HCT116 (cell line): ENCODE results near the gene GOLM1. TPM values are rescaled to one million over a fixed set of nuclear protein-coding genes. Genes with fewer than 3 reads are reported as not detected.

Experiments used
- ATAC-seq: fragments of 200-7000 bp; cut with Tn5 transposase; 2 replicates; pipeline ENCODE4 v1.9.1; 2020; ENCODE audit warnings: mild to moderate bottlenecking, moderate library complexity
- BruUV-seq: library from RNA; stranded (reverse); fragments of 400-500 nt; replicated peaks from 2 replicates; lab custom pipeline; 2021; lab: Mats Ljungman, UMichigan
- CTCF ChIA-PET: fragments of 300-600 bp; sonication (Branson Sonifier 250); formaldehyde crosslinking; loops from one replicate; lab custom pipeline; 2021; ENCODE audit warnings: antibody characterized with exemption; lab: Charles Lee
- POLR2A ChIA-PET: fragments of 300-600, 350-600 bp; sonication (Branson Sonifier 250); formaldehyde crosslinking; loops from one replicate; lab custom pipeline; 2021; ENCODE audit warnings: antibody characterized with exemption; lab: Charles Lee
- RAD21 ChIA-PET, 2 experiments: fragments of 300-600 bp; sonication (Branson Sonifier 250); formaldehyde crosslinking; loops; one replicate each; lab custom pipeline; 2023; ENCODE audit warnings: low total read pairs in 2 of 2; ENCODE audit not compliant: uncharacterized antibody in 2 of 2, unreplicated experiment in 2 of 2, low non-redundant PET in 1 of 2; lab: Charles Lee
- DNase-seq: peaks from one replicate; pipeline ENCODE4 v3.0.0-alpha.2; 2010; ENCODE audit warnings: low read depth, low spot score
- H2AFZ ChIP-seq: fragments of 200-600 bp; shearing (Covaris generic), sonication (generic); 2 replicates; pipeline ENCODE4 v1.6.1; 2017; ENCODE audit warnings: low read depth, mixed run types, mixed read lengths, antibody characterized with exemption, low read length; ENCODE audit not compliant: poor library complexity, severe bottlenecking
- H3K27ac ChIP-seq: 2 replicates; pipeline ENCODE4 v1.5.1; 2012; ENCODE audit warnings: low read depth, low read length
- H3K27me3 ChIP-seq: fragments of 200-600 bp; sonication (generic); 2 replicates; pipeline ENCODE4 v1.6.1; 2016; ENCODE audit warnings: mixed run types, low read length, mixed read lengths; ENCODE audit not compliant: insufficient read depth
- H3K36me3 ChIP-seq, 2 experiments: fragments of 200-500 bp in 1 of 2; fragments of 200-600 bp in 1 of 2; sonication (Bioruptor generic) in 1 of 2; sonication (generic) in 1 of 2; 2 replicates each; pipeline versions ENCODE4 v1.5.1 to v1.6.1; 2014 to 2016; ENCODE audit warnings: low read length in 2 of 2, inconsistent platforms in 1 of 2, mixed read lengths in 1 of 2, mixed run types in 1 of 2; ENCODE audit not compliant: insufficient read depth in 2 of 2, control insufficient read depth in 1 of 2
- H3K4me1 ChIP-seq, 2 experiments: fragments of 200-600 bp in 1 of 2; sonication (generic) in 1 of 2; 2 replicates each; pipeline versions ENCODE4 v1.5.1 to v1.6.1; 2012 to 2017; ENCODE audit warnings: low read length in 2 of 2, inconsistent platforms in 1 of 2, mild to moderate bottlenecking in 1 of 2, mixed read lengths in 1 of 2, mixed run types in 1 of 2, moderate library complexity in 1 of 2; ENCODE audit not compliant: insufficient read depth in 2 of 2, control insufficient read depth in 1 of 2
- H3K4me2 ChIP-seq: fragments of 200-600 bp; sonication (generic); 2 replicates; pipeline ENCODE4 v1.6.1; 2017; ENCODE audit warnings: mixed run types, low read length, mixed read lengths
- H3K4me3 ChIP-seq, 2 experiments: fragments of 200-600 bp in 1 of 2; sonication (generic) in 1 of 2; replicated peaks in 1 of 2; 2 replicates each; pipeline ENCODE4 v1.5.1; 2011 to 2016; ENCODE audit warnings: low read length in 2 of 2, control low read depth in 1 of 2, low read depth in 1 of 2, mild to moderate bottlenecking in 1 of 2, mixed read lengths in 1 of 2, mixed run types in 1 of 2
- H3K79me2 ChIP-seq: fragments of 200-600 bp; sonication (generic); 2 replicates; pipeline ENCODE4 v1.6.1; 2017; ENCODE audit warnings: mild to moderate bottlenecking, mixed run types, low read length, moderate library complexity, mixed read lengths; ENCODE audit not compliant: insufficient read depth
- H3K9ac ChIP-seq: fragments of 200-600 bp; sonication (generic); 2 replicates; pipeline ENCODE4 v1.6.1; 2016; ENCODE audit warnings: low read length, mixed read lengths
- H3K9me2 ChIP-seq: fragments of 200-600 bp; sonication (generic), shearing (Covaris generic); 2 replicates; pipeline ENCODE4 v1.6.1; 2017; ENCODE audit warnings: mixed run types, mild to moderate bottlenecking, moderate library complexity; ENCODE audit not compliant: insufficient read depth
- H3K9me3 ChIP-seq, 2 experiments: fragments of 200-500 bp in 1 of 2; fragments of 200-600 bp in 1 of 2; sonication (Bioruptor generic) in 1 of 2; sonication (generic) in 1 of 2; 2 replicates each; pipeline ENCODE4 v1.6.1; 2014 to 2017; ENCODE audit warnings: low read length in 2 of 2, mixed read lengths in 2 of 2, inconsistent platforms in 1 of 2, low read depth in 1 of 2, mild to moderate bottlenecking in 1 of 2, mixed run types in 1 of 2, moderate library complexity in 1 of 2; ENCODE audit not compliant: control insufficient read depth in 1 of 2, insufficient read depth in 1 of 2
- H4K20me1 ChIP-seq: fragments of 200-600 bp; sonication (generic), shearing (Covaris generic); 2 replicates; pipeline ENCODE4 v1.6.1; 2017; ENCODE audit warnings: mixed run types, mild to moderate bottlenecking, moderate library complexity; ENCODE audit not compliant: insufficient read depth
- ATF3 ChIP-seq: IDR thresholded peaks from 2 replicates; pipeline ENCODE4 v1.6.1; 2012
- CBX3 ChIP-seq: IDR thresholded peaks from 2 replicates; pipeline ENCODE4 v1.6.1; 2012; ENCODE audit warnings: low read depth
- CEBPB ChIP-seq: IDR thresholded peaks from 2 replicates; pipeline ENCODE4 v1.6.1; 2012; ENCODE audit warnings: low read depth
- CTCF ChIP-seq, 3 experiments: fragments of 200-600 bp in 1 of 3; sonication (generic) in 1 of 3; IDR thresholded peaks in 2 of 3; conservative IDR thresholded peaks in 1 of 3; 2 replicates each; pipeline ENCODE4 v1.5.1; 2012 to 2017; ENCODE audit warnings: low read depth in 2 of 3, low read length in 2 of 3, antibody characterized with exemption in 1 of 3, borderline replicate concordance in 1 of 3, control low read depth in 1 of 3, mild to moderate bottlenecking in 1 of 3, mixed read lengths in 1 of 3, mixed run types in 1 of 3, moderate library complexity in 1 of 3; ENCODE audit not compliant: insufficient read depth in 1 of 3
- EGR1 ChIP-seq: IDR thresholded peaks from 2 replicates; pipeline ENCODE4 v1.6.1; 2012; ENCODE audit warnings: low read depth
- EZH2 ChIP-seq: fragments of 200-600 bp; sonication (generic); IDR thresholded peaks from 2 replicates; pipeline ENCODE4 v1.6.1; 2017; ENCODE audit warnings: antibody characterized with exemption, mixed run types
- EZH2phosphoT487 ChIP-seq: fragments of 200-600 bp; IDR thresholded peaks from 2 replicates; pipeline ENCODE4 v1.6.1; 2018; ENCODE audit warnings: antibody characterized with exemption, borderline replicate concordance
- FOSL1 ChIP-seq: IDR thresholded peaks from 2 replicates; pipeline ENCODE4 v1.6.1; 2012; ENCODE audit warnings: low read depth
- MAX ChIP-seq: IDR thresholded peaks from 2 replicates; pipeline ENCODE4 v1.6.1; 2012
- POLR2A ChIP-seq: IDR thresholded peaks from 2 replicates; pipeline ENCODE4 v1.7.0; 2011; ENCODE audit warnings: borderline replicate concordance; ENCODE audit not compliant: insufficient read depth, insufficient read length; ENCODE audit errors: extremely low read depth
- POLR2AphosphoS5 ChIP-seq: IDR thresholded peaks from 2 replicates; pipeline ENCODE4 v1.6.1; 2011; ENCODE audit warnings: mild to moderate bottlenecking, low read depth, low read length, moderate library complexity
- RAD21 ChIP-seq: IDR thresholded peaks from 2 replicates; pipeline ENCODE4 v1.6.1; 2012; ENCODE audit warnings: low read depth, mild to moderate bottlenecking
- REST ChIP-seq: IDR thresholded peaks from 2 replicates; pipeline ENCODE4 v1.6.1; 2012; ENCODE audit warnings: low read depth
- SIN3A ChIP-seq: IDR thresholded peaks from 2 replicates; pipeline ENCODE4 v1.6.1; 2012; ENCODE audit warnings: low read depth
- SP1 ChIP-seq: IDR thresholded peaks from 2 replicates; pipeline ENCODE4 v1.6.1; 2012; ENCODE audit warnings: low read depth
- TCF7L2 ChIP-seq: IDR thresholded peaks from 2 replicates; pipeline ENCODE4 v1.7.0; 2011; ENCODE audit warnings: borderline replicate concordance, inconsistent platforms; ENCODE audit not compliant: insufficient read depth, insufficient read length; ENCODE audit errors: extremely low read depth
- ZBTB33 ChIP-seq: IDR thresholded peaks from 2 replicates; pipeline ENCODE4 v1.6.1; 2011; ENCODE audit warnings: mild to moderate bottlenecking, low read length, moderate library complexity; ENCODE audit not compliant: insufficient replicate concordance; ENCODE audit errors: extremely low read depth
- ZFX ChIP-seq: fragments of 450-650 bp; IDR thresholded peaks from 2 replicates; pipeline ENCODE4 v1.6.1; 2017
- intact Hi-C: fragments of 100-400 bp; cut with micrococcal nuclease; formaldehyde crosslinking; loops from 2 replicates; pipeline ENCODE4 v1.10.0; 2022
- total RNA-seq: library from RNA; stranded (reverse); gene quantifications from one replicate; pipeline ENCODE4 v1.2.1, GENCODE V29; 2021; ENCODE audit not compliant: unreplicated experiment

GOLM1 gene
- total RNA-seq, 1 experiment from 2014 or later: 69.8 TPM

GRCh38 chr9:86040861-86041155 is 58.5 kb downstream of the GOLM1 start:
- Histone ChIP-seq H3K9ac (no peak overlapping the region), H2AFZ (no peak overlapping the region), H3K4me3 (no peak overlapping the region), H3K4me2 (no peak overlapping the region), H3K36me3 (0 out of 4 replicates have a peak, but pooled peaks cover 0 to 2% of the 10 kb centered on the region in 2 experiments), H3K79me2 (no peaks in the 10 kb centered on the region; the same call in 1 of the 2 replicates), H3K9me3 (no peaks in the 10 kb centered on the region), H4K20me1 (no peaks in the 10 kb centered on the region), H3K27ac (no peak overlapping the region), H3K27me3 (no peaks in the 10 kb centered on the region), H3K4me1 (no peaks in the 10 kb centered on the region), H3K9me2 (no peaks in the 10 kb centered on the region)
- ChIA-PET RAD21 (no interaction called here), POLR2A (no interaction called here), CTCF (no interaction called here)
- intact Hi-C loops: no loop called here
- DNase-seq (no peak), ATAC-seq (no peak)
- TF ChIP-seq CBX3 (no peak), FOSL1 (no peak), SIN3A (no peak), ZFX (no peak), CEBPB (no peak), POLR2AphosphoS5 (no peak), EGR1 (no peak), ATF3 (no peak), SP1 (no peak), POLR2A (no peak), TCF7L2 (no peak), CTCF (IDR thresholded peaks at IDR 0.05 in 2 of 3, conservative IDR thresholded peaks at IDR 0.05 in 1 of 3; ENCODE audit: borderline replicate concordance in 1 of 3, insufficient read depth in 1 of 3, low read depth in 2 of 3, low read length in 2 of 3) (no peak), ZBTB33 (no peak), RAD21 (no peak), REST (no peak), MAX (no peak), EZH2phosphoT487 (no peak), EZH2 (no peak)
- BruUV-seq: no TSS peak
